CD4-positive, alpha-beta T cell treated with Interleukin-12 subunit alpha and Interleukin-12 subunit beta, for 1 hour (primary cell): ENCODE measurements around the gene CAMK2G.

ENCODE experiments used
- DNase-seq: peaks from one replicate; pipeline ENCODE4 v3.0.0-alpha.2; 2020

CAMK2G gene

GRCh38 chr10:73859784-73860491, 14.4 kb downstream of the CAMK2G start:
- no peak for DNase-seq

DNA sequence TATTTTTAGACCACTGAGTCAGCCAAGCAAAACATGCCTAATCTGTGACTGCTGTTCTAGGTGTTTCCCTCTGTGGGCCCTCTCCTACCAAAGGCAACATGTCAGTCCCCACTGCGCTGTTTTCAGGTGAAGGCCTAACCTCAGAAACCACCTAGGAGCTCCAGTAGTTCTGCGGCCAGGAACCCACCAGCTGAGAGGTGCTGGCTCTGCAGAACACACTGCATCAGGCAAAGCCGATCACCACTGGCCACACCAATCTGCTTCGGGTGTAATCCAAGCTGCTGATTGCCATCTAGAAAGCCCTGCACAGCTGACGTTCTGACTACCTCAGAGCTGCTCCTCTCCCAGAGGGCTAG, 14.9 kb downstream of the CAMK2G start:
- DNase-seq = peak; percentile 57

- DNase-seq = no peak
These were observed 15.5 kb downstream of the CAMK2G start for GRCh38 chr10:73858750-73859427.

- DNase-seq = no peak
These were observed 16.2 kb downstream of the CAMK2G start for GRCh38 chr10:73858013-73858708.

- DNase-seq = no peak
These were observed 16.9 kb downstream of the CAMK2G start for GRCh38 chr10:73857446-73857845.

DNA sequence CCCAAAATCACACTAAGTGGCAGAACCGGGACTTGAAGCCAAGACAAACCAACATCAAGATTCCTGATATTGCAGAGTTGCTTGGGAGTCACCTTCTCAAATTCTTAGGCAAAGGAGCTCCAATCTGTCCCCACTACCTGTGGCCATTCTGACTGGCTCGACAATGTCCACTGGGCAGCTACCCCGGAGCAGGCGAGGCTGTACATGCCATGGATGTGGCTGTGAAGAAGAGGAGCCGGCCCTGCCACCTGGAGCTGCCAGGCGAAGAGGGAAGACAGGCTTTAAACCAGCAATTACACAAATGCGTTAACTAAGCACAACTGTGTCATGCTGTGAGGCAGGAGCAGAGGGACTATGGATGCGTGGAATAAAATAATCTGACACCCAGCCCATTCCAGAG, 18.1 kb downstream of the CAMK2G start:
- no peak for DNase-seq

GRCh38 chr10:73855413-73855812, 18.9 kb downstream of the CAMK2G start:
- no peak for DNase-seq

GRCh38 chr10:73854310-73854709, 20.0 kb downstream of the CAMK2G start:
- DNase-seq = no peak

- no peak for DNase-seq
These were observed 21.2 kb downstream of the CAMK2G start for GRCh38 chr10:73853196-73853595.

GRCh38 chr10:73850863-73851461, 23.4 kb downstream of the CAMK2G start:
- no peak for DNase-seq

- no peak for DNase-seq
These were observed 24.1 kb downstream of the CAMK2G start for GRCh38 chr10:73850211-73850610.

- peak; percentile 91 for DNase-seq
These were observed 25.4 kb downstream of the CAMK2G start for GRCh38 chr10:73848821-73849489.

DNA sequence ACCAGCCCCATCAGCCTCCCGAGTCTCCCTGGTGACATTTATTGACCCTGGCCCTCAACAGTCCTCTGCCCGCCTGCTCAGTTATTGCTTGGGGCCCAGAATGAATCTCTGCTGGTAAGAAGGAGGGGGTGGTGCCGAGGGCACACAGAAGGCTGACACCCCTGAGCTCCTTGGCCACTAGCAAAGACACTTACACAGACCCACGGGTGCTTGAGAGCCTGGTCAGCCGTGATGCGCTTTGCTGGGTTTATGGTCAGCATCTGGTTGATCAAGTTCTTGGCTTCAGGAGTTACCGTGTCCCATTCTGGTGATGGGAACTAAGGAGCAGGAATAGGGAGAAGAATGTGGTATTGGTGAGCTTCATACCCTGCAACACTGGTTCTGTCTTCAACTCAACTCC, 27.3 kb downstream of the CAMK2G start:
- no peak for DNase-seq

DNA sequence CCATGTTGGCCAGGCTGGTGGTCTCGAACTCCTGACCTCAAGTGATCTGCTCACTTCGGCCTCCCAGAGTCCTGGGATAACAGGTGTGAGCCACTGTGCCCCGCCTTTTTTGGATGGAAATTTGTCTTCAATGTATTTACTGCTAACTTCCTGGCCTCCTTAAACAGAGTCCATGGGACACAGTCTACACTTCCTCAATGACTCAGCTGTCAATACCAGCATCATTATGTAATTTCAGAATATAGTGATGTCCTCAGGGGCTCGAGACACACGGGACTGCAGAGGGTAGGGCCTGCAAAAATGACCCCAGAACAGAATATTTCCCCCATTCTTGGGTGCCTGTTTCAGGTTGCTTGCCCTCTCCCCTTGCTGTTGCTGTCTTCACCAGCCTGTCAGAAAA, 31.1 kb downstream of the CAMK2G start:
- DNase-seq = no peak

DNA sequence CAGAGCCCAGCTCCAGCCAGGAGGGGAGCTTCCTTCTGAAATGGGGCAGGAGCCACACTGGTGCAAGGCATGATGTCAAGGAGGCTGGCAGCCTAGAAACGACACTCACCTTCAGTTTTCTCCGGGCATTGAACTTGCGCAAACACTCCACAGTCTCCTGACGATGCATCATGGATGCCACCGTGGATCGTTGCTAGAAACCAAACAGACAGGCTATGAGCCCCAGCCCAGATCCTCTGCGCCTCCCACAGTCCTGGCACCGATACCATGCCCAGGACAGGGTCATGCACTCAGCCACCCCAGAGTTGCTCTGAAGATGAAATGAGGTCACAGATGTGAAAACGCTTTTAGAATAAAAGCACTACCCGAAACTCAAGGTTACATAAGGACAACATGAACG, 32.0 kb downstream of the CAMK2G start:
- DNase-seq = no peak

- no peak for DNase-seq
These were observed 32.6 kb downstream of the CAMK2G start for GRCh38 chr10:73841526-73842285.

- no peak for DNase-seq
These were observed 33.3 kb downstream of the CAMK2G start for GRCh38 chr10:73841061-73841421.

DNA sequence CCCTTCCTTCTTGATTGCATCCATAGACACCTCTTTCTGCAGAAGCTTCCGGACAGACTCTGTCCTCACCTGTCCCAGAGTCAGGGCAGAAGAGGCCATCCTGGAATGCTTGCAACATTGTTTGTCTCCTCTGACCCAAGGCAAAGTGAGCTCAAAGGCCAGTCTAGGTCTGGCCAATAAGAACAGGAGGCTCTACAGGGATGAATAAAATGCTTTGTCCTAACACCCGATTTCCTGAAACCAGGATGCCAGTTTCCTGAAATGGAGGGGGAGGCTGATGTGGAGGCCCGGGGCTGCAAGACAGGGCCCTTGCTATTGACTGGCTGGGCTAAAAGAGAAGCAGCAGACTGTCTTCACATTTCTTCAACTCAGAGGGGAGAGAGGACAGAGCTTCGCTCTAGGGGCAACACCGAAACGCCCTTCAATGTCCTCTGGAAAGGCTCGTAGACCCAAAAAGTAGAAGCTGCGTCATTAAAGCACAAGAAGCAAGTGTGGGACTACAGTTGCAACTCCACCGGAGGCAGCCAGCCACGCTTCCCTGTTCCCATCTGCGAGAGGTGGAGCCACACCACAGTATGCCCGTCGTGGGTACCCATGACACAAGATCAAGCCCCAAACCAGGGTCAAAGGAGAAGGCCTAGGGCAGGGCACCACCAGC, 33.8 kb downstream of the CAMK2G start:
- no peak for DNase-seq

DNA sequence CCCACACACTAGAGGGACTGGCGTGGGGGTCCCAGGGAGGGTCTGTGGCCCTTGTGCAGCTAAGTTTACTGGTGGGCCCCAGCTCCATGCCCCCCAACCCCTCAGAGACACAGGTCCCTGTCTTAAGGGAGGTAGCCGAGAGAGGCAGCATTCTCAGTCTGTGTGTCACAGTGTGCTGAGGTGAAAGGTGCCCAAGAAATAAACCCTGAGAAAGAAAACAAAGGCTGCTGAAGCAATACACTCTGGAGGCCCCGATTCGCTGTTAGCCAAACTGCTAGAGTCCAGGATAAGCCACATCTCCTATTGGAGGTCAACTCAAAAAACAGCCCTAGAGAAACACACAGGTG, 34.3 kb downstream of the CAMK2G start:
- DNase-seq = no peak

DNA sequence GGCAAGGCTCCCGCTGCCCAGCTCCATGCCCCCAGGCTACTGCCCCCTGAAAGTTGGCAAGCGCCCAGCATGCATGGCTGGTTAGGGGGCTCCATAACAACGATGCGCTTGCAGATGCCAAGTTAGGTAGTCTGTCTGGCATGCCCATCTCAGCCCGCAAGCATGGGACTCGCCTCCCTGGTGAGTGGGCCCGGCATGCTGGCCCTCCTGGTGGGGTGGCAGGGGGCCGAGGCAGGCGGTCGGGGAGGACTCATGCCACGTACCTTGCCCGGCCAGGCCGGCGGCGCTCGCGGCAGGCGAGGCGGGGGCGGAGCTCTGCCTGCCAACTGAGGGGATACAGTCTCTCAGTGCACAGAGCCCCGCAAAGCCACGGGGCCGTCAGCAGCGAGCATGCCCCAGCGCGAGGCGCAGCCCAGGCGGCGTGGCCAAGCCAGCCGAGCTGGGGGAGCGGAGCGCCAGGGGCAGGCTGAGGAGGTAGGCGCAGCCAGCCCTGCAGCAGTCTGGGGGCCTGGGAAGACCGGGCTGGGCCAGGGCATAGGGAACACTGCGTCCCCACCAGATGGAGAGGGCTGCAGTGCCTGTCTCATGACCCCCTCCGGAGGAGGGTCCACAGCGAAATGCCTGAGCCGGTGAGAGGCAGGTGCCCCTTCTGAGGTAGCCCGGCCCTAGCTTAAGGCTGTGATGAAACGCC, 34.9 kb downstream of the CAMK2G start:
- no peak for DNase-seq

GRCh38 chr10:73838827-73839226, 35.5 kb downstream of the CAMK2G start:
- DNase-seq = no peak
